ELF-1 (cell line): ENCODE data around the gene CD48.

Experiments
- DNase-seq: peaks from one replicate; pipeline ENCODE4 v3.0.0-alpha.2; 2016; ENCODE audit warnings: low read depth, low spot score

CD48 gene

DNA sequence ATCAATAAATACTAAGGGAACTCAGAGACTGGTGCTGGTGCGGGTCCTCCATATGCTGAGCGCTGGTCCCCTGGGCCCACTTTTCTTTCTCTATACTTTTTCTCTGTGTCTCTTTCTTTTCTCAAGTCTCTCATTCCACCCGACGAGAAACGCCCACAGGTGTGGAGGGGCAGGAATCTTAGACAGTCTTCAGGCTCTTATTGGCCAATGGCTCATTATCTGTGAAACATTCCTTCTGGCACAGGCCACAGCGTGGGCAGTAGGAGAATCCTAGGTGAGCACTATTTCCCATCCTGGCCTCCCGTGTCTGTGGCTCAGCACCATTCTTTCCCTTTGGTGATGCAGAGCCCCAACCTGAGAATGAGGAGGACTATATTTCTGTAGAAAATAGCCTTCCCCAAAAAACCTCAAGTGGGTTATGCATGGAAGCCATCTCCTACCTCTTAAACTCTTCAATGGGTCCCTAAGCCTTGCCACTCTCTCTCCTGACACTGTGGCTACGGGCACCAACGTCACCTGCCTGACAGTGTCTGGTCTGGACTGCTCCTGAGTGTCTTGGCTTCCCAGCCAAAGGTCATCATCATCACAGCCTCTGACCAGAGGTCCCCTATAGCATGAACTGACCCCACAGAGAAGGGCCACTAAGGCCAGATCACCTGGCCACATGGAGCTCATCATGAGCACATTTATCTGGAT is 58.5 kb downstream of the CD48 start:
- DNase-seq, result no peak

DNA sequence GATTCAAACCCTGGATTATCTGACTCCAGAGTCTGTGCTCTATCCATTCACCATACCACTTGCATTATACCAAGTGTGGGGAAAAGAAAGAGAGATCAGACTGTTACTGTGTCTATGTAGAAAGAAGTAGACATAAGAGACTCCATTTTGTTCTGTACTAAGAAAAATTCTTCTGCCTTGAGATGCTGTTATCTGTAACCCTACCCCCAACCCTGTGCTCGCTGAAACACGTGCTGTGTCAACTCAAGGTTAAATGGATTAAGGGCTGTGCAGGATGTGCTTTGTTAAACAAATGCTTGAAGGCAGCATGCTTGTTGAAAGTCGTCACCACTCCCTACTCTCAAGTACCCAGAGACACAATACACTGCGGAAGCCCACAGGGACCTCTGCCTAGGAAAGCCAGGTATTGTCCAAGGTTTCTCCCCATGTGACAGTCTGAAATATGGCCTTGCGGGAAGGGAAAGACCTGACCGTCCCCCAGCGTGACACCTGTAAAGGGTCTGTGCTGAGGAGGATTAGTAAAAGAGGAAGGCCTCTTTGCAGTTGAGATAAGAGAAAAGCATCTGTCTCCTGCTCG is 59.5 kb downstream of the CD48 start:
- DNase-seq, result peak; percentile 95

DNA sequence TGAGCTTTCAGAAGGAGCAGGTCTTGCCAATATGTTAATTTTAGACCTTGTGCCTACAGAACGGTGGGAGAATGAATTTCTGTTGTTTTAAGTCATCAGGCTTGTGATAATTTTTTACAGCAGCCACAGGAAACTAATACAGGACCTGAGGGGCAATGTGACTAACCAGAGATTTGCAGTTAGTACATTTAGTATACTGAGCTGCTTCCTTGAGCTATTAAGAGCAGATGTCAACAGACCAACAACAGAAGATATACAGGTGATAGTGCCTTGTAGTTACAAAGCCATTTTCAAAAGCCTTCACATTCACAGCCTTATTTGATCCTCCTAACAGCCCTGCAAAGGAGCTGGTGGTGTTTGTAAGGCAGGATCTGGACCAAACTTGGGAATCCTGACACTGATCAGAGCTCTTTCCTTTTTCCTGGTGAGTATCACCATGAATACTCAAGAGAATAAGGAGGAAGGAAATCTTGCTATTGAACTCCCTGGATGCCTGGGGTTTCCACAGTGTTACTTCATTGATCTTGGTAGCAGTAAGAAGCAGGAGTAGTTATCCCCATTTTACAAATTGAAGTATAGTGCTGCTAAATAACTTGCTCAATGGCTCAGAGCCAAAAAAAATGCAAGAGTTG is 60.1 kb downstream of the CD48 start:
- DNase-seq, result no peak

DNA sequence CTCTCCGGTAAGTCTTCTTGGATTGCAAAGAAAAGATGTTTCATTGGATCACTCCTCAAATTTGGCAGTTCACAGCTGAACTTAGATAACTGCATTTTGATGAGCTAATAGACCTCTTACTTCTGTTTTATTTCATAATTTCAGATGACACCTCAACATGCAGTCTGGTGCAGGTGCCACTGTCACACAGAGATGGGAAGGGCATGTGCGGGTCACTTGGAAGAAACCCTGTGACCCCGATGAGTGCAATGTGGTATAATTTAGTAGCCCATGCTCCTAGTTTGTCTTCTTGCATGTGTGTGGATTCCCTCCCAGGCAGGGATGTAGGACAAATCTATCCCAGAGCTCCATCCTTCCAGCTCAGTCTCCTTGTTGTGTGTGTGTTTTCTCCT is 64.3 kb downstream of the CD48 start:
- DNase-seq, result no peak

DNA sequence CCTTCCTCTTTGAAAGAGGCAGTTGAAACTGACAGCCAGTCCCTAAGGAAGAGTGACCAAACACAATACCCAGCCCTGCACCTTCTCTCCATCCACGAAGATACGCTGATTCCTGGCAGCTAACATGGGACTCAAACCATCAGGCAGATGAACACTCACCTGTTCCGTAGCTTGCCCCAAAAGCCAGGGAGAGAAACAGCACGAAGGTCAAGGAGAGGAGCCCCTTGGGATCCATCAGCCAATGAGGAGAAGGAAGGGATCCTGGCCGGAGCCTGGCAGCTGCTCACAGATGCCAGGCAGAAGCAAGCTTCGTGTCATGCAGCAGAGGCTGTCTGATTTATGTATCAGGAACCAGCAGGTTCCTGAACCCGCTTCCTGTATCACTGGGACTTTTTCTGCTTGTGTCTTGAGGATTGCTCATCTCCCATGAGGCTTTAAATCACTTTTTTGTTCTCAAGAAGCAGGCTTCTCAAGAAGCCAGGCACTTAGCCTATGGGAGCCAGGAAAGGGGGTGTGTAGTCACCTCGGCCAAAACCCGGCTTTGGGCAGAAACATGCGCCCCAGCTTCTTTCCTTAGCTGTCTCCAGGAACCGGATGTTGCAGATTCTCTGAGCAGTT is 64.8 kb downstream of the CD48 start, which contains the start of gene SLAMF1:
Gene SLAMF1 (minus strand): TSS at position 334 of the 618 bp plus-strand sequence. CDS start 99 bp downstream, at position 235.
- no peak for DNase-seq

DNA sequence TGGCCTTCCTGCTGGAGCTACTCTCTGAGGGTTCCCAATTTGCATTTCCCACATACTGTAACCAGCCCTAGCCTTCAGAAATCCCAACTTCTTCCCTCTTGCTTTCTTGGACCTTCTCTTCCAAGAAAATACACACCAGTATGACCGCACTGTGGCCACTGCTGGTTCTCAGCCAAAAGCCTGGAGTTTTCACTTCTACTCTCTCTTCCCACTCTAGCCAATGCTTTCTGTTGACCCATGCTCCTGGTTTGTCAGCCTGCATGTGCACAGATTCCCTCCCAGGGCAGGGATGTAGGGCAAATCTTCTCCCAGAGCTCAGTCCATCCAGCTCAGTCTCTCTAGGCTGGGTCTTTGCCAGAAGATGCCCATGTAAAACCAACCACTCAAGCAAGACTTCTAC is 65.4 kb downstream of the CD48 start:
- no peak for DNase-seq

DNA sequence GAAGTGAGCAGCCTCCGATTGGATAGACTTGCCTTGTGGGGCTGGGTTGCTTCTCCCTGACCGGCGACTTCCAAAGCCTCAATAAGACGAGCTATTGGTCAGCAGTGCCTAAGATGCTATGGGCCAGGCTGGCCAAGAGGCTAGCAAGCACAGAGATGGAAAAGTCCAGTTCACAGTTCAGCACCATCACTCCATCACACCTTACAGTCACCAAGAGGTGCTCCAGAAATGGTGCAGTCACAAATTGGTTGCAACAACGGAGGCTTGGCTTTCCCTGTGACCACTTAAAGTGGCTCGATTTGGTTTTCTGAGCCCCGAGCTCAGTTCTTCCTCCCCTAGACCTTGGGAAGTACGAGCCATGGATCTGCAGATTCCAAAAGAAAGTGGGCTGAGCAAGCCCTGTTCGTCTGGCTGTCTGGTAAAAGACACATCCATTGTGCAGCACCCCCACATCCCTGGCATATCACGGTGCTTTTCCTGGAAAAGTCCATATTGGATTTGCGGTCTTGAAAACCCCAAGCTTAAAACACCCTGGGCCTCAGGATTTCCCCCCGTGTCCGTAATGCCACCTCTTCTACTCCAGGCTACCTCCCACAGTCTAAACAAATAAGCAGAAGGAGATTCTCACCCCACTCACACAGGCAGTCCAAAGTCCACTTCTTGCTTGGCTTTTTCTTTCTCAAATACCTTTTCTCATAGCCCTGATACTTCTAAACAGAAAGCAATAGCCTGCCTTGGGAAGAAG is 66.1 kb downstream of the CD48 start:
- DNase-seq, result no peak

DNA sequence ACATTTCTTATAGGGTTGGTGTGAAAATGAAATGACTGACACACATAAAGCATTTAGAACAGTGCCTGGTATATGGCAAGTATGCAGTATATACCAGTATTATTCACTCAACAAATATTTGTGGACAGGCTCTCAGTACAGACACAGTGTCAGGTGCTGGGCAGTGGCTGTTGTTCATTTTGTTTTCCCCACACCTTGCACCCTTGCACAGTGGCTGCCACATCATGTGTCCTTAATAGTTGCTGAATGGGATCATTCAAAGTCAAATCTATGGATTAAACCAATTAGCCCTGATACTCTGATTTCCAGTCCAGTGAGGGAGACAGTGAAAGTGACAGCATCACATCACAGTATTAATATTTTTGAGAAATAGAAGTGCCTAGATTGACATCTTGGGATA is 67.2 kb downstream of the CD48 start:
- no peak for DNase-seq

DNA sequence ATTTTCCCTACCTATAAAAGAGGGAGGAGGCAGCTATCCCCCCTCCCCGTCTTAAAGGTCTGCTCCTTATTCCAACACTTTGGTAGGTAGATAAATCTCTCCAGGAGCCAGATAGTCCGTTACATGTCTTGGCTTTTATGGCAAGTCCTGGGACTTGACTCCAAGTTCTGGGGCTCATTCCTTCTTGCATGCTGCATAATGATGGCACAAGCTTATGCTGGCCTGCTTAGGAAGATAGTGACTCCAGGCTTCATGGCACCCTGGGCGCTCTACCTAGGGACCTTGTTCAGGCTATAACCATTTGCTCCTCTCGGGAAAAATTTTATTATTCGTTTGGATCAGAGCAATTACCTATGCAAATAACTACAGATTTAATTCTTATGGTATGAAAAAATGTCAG is 68.5 kb downstream of the CD48 start:
- no peak for DNase-seq

DNA sequence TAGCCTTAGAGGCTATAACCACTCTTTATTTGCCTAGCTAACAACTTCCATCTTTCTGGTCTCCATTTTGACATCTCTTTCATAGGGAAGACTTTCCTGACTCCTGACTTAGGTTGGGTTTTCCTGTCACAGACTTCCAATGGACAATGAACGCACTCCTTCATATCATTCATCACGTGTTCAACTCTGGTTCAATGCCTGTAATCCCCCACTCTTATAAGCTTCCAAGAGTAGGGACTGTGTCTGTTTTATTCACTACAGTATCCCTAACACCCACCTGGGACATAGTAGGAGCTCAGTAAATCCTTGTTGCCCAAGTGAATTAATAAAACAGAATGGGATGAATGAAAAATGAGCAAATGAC is 69.4 kb downstream of the CD48 start:
- no peak for DNase-seq

DNA sequence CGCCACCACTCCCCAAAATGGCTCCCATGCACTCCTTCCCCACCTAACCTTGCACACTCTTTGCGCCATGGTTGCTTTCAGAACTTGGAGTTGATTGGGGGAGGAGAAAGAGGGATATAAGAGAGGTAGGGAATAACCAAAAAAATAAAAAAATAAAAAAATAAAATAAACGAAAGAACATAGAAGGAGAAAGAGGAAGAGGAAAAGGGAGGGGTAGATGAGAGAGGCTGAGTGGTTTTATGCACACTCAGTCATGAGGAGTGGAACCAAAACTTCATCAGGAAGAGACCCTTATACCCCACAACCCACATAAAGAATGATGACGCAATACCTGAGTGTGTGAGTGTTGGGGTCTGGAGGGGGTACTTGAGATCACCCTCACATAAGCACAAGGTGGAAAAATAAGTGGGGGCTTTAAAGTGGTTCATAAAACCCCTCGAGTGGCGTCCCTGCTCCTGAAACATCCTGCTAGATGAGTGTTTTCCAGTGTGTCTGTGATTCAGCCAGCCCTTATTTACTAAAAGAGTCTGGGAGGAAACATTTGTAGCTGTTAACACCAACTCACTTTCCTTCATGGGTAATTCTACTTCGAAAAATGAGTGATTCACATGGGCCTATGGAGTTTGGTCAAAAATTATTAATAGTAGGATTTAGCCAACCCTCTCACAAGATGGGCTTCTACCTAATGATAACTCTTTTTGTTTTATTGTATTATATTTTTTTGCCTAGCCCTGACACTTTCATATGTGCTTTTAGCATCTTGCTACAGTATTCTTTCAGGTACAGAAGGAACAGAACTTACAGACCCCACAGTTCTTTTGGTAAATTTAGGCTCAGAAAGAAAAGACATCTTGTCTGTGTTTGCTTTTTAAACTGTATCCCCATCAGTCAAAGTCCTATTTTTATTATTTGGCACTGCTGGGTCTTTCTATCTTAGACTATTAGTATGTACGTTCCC is 70.0 kb downstream of the CD48 start:
- DNase-seq, result no peak

DNA sequence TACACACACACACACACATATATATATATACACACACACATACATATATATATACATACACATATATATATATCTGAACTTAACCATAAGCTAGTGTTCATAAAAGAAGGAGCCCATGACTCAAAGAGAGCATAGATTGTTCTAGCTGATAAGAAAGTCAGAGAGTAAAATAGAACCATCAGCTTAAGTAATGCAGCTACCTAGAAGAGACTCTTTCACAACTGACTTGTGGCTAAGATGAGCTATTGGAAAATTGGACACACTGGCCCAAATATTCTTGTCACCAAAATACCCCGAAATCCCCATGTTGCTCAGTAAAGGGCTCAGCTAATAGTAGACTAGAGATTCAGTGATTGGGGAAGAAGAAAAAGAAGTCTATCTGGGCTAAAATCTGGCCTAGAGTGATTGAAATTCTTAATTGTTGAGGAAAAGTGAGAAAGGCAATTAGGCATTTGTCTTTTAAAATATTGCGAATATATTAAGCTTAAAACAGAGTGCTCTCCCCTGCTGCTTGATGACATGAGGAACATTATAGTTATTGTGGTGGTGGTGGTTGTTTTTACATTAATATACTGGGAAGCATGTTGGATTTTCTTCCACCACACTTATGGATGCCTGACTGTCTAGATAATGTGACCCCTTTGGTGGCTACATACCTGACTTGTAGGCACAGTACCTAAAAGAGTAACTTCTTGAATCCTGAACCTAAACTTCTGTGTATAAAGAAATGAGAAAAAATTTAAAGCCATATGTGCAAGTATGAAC is 71.1 kb downstream of the CD48 start:
- no peak for DNase-seq

DNA sequence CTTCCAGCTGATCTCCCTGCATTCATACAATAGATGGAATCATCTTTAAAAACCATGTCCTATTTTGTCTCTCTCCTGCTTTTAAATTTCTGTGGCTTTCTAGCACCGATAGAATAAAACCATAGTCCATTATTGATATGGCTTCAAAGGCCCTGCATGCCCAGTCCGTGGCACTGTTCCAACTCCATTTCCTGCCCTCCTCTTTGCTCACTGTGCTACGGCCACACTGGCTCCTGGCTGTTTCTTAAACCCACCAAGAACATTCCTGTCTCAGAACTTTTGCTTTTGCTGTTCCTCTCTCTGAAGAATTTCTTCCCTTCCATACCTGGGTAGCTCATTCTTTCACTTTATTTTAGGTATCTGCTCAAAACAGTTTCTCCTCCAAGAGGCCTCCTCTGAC is 72.0 kb downstream of the CD48 start:
- DNase-seq, result no peak

DNA sequence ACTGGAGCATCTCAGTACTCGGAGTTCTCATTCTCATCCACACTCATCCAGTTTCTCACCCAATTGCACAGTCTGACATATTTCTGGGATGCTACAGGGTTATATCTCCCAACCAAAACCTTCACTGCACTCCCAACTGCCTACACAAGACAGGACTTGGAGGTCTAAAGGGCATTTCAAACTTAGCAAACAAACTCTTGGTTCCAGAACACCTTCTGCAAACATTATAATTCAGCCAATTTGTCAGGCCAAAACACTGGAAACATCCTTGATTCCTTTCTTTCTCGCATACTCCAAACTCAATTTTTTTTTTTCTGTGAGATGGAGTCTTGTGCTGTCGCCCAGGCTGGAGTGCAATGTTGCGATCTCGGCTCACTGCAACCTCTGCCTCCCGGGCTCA is 72.7 kb downstream of the CD48 start:
- DNase-seq, result no peak

DNA sequence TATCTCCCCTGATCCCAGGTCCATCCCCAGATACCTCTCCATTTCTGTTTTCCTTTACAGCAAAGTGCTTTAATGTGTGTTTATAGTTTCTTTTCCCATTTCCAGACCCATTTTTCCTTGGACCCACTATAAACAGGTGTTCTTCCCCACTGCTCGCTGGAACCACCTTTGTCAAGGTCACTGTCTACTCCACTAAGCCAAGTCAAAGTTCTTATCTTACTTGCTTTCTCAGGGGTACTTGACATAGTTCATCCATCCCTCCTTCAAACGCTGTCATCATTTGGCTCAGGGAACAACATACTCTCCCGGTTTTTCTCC is 73.1 kb downstream of the CD48 start:
- no peak for DNase-seq

DNA sequence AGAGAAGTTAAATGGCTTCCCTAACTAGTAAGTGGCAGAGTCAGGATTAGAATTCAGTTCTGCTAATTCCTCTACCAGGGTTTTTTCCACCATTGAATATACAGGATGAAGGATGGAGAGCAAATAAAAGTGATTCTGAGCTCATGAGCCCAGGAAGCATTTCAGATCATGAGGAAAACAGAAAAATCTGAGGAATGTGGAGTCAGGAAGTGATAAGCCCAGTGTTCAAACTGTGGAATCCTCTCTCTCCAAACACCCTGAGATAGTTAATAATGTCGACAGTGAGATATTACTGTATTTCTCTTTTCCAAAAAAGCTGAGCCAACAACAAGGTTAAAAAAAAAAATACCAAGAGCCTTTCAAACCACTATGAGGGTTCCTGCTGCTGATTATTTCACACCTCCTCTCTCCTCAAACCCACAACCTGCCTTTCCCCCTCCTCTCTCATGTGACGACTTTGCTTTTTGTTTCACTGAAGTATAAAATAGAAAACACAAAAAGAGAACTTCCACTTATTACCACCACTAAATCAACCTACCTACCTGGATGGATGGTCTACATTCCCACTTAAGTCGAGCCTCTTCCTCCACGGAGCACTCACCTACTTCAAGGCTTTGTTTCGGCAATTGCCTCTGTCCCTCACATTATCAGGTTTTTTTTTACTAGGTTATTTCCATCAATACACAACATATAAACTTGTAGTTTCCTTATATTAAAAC is 73.6 kb downstream of the CD48 start:
- no peak for DNase-seq

DNA sequence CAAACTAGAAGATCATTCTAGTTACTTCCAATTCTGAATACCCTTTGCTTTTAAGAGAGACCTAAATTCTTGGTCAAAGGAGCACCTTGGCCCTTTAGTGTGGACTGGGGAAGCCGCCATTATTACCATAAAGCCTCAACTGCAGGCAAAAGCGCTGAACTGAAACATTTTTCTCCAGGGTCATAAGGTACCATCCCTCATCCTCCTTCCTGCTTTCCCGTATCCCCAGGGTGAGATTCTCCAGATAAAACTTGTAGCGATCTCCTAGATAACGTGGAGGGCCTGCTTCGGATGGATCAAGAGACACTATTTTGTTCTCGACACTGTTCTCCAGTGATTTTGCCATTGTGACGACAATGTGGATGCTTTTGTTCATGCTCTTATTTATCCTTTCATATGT is 74.6 kb downstream of the CD48 start:
- no peak for DNase-seq

DNA sequence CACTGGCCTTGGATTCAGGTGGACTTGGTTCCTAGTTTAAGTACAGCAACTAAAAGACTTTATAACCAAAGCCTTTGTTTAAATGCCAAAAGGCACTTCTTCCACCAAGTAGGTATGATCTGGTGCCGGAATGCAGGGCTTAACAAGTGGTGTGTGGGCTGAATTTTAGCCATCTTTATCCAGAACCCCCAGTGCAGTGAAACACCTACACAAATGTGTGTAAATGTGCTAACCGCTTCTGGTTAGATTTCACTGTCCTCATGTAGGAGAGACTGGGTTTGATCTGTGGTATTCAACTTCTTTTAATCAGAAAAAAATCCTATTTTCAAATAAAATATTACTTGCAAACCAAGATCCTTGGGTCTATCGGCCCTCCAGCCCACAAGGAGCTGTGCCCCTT is 75.1 kb downstream of the CD48 start:
- no peak for DNase-seq

DNA sequence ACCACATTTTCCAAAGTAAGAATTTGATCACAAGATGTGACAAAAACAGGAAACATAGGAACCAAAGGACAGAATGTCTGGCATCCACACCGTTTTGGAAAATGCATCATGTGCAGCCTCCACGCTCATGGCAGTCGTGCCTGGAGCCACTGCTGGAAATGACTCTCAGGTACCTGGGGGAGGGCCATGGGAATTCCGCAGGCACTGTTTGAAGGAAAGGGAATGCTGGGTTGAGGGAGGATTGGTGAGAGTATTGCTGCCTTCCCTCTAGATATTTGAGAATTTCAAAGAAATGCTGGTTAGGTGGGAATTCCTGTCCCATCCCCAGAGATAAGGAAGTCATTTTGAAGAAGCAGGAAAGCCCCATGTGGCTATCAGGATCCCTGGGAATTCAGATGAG is 75.5 kb downstream of the CD48 start:
- DNase-seq, result peak; percentile 68
